Right lobe of liver (tissue), 4 donors: ENCODE data around the gene PIK3CD.

Experiments used
- CTCF ChIP-seq, 4 donors: fragments of 200-600 bp in 3 of 4; fragments of 450-650 bp in 1 of 4; IDR thresholded peaks; one replicate each; pipeline versions ENCODE4 v1.5.1 to v1.8.0; 2016 to 2022; ENCODE audit warnings: antibody characterized with exemption in 4 of 4, mild to moderate bottlenecking in 2 of 4
- POLR2A ChIP-seq: fragments of 450-650 bp; IDR thresholded peaks from one replicate; pipeline ENCODE4 v1.6.1; 2017; ENCODE audit warnings: antibody characterized with exemption, mild to moderate bottlenecking
- donor health status: DM: no; HTN: no; CAD: no.
- donor health status: DM: no; HTN: no; CAD: no.
- donor health status: DM: no; HTN: yes; CAD: no.

GRCh38 chr1:9731561-9731960 lies 80.0 kb downstream of the PIK3CD start:
- TF ChIP-seq CTCF (IDR thresholded peaks at IDR 0.05) (no peak), POLR2A (no peak)
